Measurements from ENCODE around the gene SIRT6. TPM values are rescaled to one million over a fixed set of nuclear protein-coding genes. Genes with fewer than 3 reads are reported as not detected.

SIRT6 gene
- total and polyA plus RNA-seq, 2 of the 4 experiments (the other 2 are of a cell fraction) = 3.9 to 25.3 TPM

- 78% methylated on average over 5 of the region's 6 CpGs; no CpG with 5 or more reads in 1 of the 2 experiments for WGBS, 2 experiments (ENCODE audit: extremely low coverage in 2 of 2, insufficient read length in 1 of 2)
- Histone ChIP-seq H2BK5ac (ENCODE audit: low read depth, low read length, poor library complexity, severe bottlenecking) (no peak overlapping the region), H4K91ac (ENCODE audit: insufficient read depth, low read depth, low read length) (no peak overlapping the region), H3K4me2 (ENCODE audit: low read depth, low read length) (no peak overlapping the region), H4K5ac (ENCODE audit: low read depth, low read length) (no peak overlapping the region), H2BK120ac (ENCODE audit: low read depth, low read length) (no peak overlapping the region), H3K23ac (ENCODE audit: low read depth, low read length) (no peak overlapping the region), H3K4me1 (ENCODE audit: control insufficient read depth, insufficient read depth, low read length) (no peaks in the 10 kb centered on the region), H3K14ac (replicated peaks; ENCODE audit: low read depth, low read length) (no peak overlapping the region), H4K8ac (ENCODE audit: low read depth in 2 of 2, low read length in 2 of 2) (no peak overlapping the region), H2AFZ (replicated peaks; ENCODE audit: low read length, poor library complexity) (no peak overlapping the region), H3K36me3 (ENCODE audit: control insufficient read depth, insufficient read depth, low read length) (no peaks in the 10 kb centered on the region), H3K27me3 (ENCODE audit: control insufficient read depth, insufficient read depth, low read length) (peaks cover 3% of the 10 kb centered on the region; the same call in 1 of the 2 replicates), H3K27ac (ENCODE audit: insufficient read depth, low read length) (no peak overlapping the region), H3K9me3 (ENCODE audit: control insufficient read depth, insufficient read depth, low read length) (no peaks in the 10 kb centered on the region), H3K9ac (ENCODE audit: low read depth, low read length) (no peak overlapping the region), H4K20me1 (ENCODE audit: insufficient read depth, low read length) (no peaks in the 10 kb centered on the region), H3K18ac (ENCODE audit: low read depth, low read length) (no peak overlapping the region), H2BK20ac (ENCODE audit: low read depth, low read length) (no peak overlapping the region), H2BK15ac (ENCODE audit: low read depth, low read length) (no peak overlapping the region), H3K9me1 (ENCODE audit: insufficient read depth, low read length) (no peaks in the 10 kb centered on the region), H2AK5ac (ENCODE audit: low read depth, low read length) (no peak overlapping the region), H3K79me1 (ENCODE audit: low read depth in 1 of 2, low read length in 2 of 2) (no peaks in the 10 kb centered on the region), H3K56ac (ENCODE audit: extremely low read depth, insufficient read depth, low read length) (no peak overlapping the region), H2AK9ac (replicated peaks; ENCODE audit: low read depth, low read length, poor library complexity) (no peak overlapping the region), H3K4me3 (ENCODE audit: insufficient read depth, low read depth, low read length) (no peak overlapping the region), H3K4ac (ENCODE audit: low read depth, low read length) (no peak overlapping the region)
- in situ Hi-C loops (cut with MboI; ENCODE audit: low sequenced_read_pairs) = no loop called here
- ATAC-seq (ENCODE audit: low read depth) (no peak), DNase-seq (no peak)
- dilution Hi-C loops (cut with HindIII; ENCODE audit: low sequenced_read_pairs, unreplicated experiment) = no loop called here
- CTCF ChIA-PET = no interaction called here
- POLR2A ChIA-PET (ENCODE audit: unreplicated experiment) = no interaction called here
- BruUV-seq (replicated peaks) = no TSS peak
- intact Hi-C loops (cut with micrococcal nuclease) = no loop called here
- no peak for TF ChIP-seq SMC3 (IDR thresholded peaks at IDR 0.05; ENCODE audit: low read depth, low read length)
- no peak for TF ChIP-seq MAZ (IDR thresholded peaks at IDR 0.05; ENCODE audit: borderline replicate concordance, low read depth, low read length)
- no peak for TF ChIP-seq POLR2A (IDR thresholded peaks at IDR 0.05; ENCODE audit: low read depth, low read length)
- no peak for TF ChIP-seq CEBPB (IDR thresholded peaks at IDR 0.05; ENCODE audit: low read depth, low read length)
- no peak for TF ChIP-seq USF2 (IDR thresholded peaks at IDR 0.05; ENCODE audit: low read depth, low read length)
- TF ChIP-seq RAD21 (IDR thresholded peaks at IDR 0.05; ENCODE audit: low read length) = no peak
- no peak for TF ChIP-seq FOS (IDR thresholded peaks at IDR 0.05; ENCODE audit: low read depth, low read length)
- TF ChIP-seq RCOR1 (IDR thresholded peaks at IDR 0.05; ENCODE audit: insufficient replicate concordance, low read length) = no peak
- no peak for TF ChIP-seq MXI1 (IDR thresholded peaks at IDR 0.05; ENCODE audit: borderline replicate concordance, low read depth, low read length)
- no peak for TF ChIP-seq RFX5 (IDR thresholded peaks at IDR 0.05; ENCODE audit: low read depth, low read length)
- no peak for TF ChIP-seq NFE2L2 (IDR thresholded peaks at IDR 0.05; ENCODE audit: low read depth, low read length)
- no peak for TF ChIP-seq BHLHE40 (IDR thresholded peaks at IDR 0.05; ENCODE audit: low read depth, low read length)
- TF ChIP-seq CTCF (conservative IDR thresholded peaks at IDR 0.05; ENCODE audit: low read depth, low read length) = no peak
- TF ChIP-seq ELK1 (IDR thresholded peaks at IDR 0.05; ENCODE audit: borderline replicate concordance, low read depth, low read length) = no peak
- no peak for TF ChIP-seq MAFK (IDR thresholded peaks at IDR 0.05; ENCODE audit: low read depth, low read length)
- no peak for TF ChIP-seq CHD1 (IDR thresholded peaks at IDR 0.05; ENCODE audit: low read depth, low read length)
Measured at GRCh38 chr19:4216846-4217245, 34.5 kb upstream of the SIRT6 start.
